HG03469 (cell line): Measurements from ENCODE around the gene CD151.

ENCODE experiments used
- ATAC-seq: cut with Tn5 transposase; IDR thresholded peaks from one replicate; pipeline ENCODE4 v1.9.1; 2021; ENCODE audit warnings: mild to moderate bottlenecking, moderate library complexity, moderate number of reproducible peaks; ENCODE audit not compliant: unreplicated experiment

CD151 gene

GRCh38 chr11:827897-828192 is 4.9 kb upstream of the CD151 start, which contains the start of gene CRACR2B:
Gene CRACR2B (plus strand): TSS chr11:827919. CDS start chr11:828608, 689 bp downstream.
- no peak for ATAC-seq

- ATAC-seq = no peak
These were observed 4.1 kb upstream of the CD151 start for GRCh38 chr11:828506-829175.

- no peak for ATAC-seq
These were observed 3.4 kb upstream of the CD151 start for GRCh38 chr11:829176-829846.

GRCh38 chr11:829847-830294 is 2.9 kb upstream of the CD151 start:
- no peak for ATAC-seq

GRCh38 chr11:830295-831117 is 2.2 kb upstream of the CD151 start:
- ATAC-seq = no peak

GRCh38 chr11:831118-831864 is 1.5 kb upstream of the CD151 start:
- no peak for ATAC-seq

- no peak for ATAC-seq
These were observed 707 bp upstream of the CD151 start for GRCh38 chr11:831961-832528.

- ATAC-seq = no peak
These were observed 501 bp downstream of the CD151 start for GRCh38 chr11:833114-833791.

GRCh38 chr11:833849-834311 is 1.1 kb downstream of the CD151 start:
- ATAC-seq = no peak

- no peak for ATAC-seq
These were observed 1.9 kb downstream of the CD151 start for GRCh38 chr11:834371-835316.

GRCh38 chr11:836274-836673 is 3.5 kb downstream of the CD151 start:
- ATAC-seq = no peak

- no peak for ATAC-seq
These were observed 3.9 kb downstream of the CD151 start for GRCh38 chr11:836700-837099.

GRCh38 chr11:837189-837989 is 4.6 kb downstream of the CD151 start:
- ATAC-seq = no peak

GRCh38 chr11:837990-838307 is 5.2 kb downstream of the CD151 start:
- ATAC-seq = no peak

- no peak for ATAC-seq
These were observed 5.9 kb downstream of the CD151 start for GRCh38 chr11:838441-839279.

GRCh38 chr11:839280-839623 is 6.5 kb downstream of the CD151 start:
- ATAC-seq = no peak

- ATAC-seq = no peak
These were observed 7.3 kb downstream of the CD151 start for GRCh38 chr11:839875-840617.
